Effector CD8-positive, alpha-beta T cell (primary cell): ENCODE measurements around the gene GRIA4.

Experiments used
- DNase-seq: peaks from one replicate; lab custom pipeline; 2025; lab: John Stamatoyannopoulos, UW

Gene GRIA4

DNA sequence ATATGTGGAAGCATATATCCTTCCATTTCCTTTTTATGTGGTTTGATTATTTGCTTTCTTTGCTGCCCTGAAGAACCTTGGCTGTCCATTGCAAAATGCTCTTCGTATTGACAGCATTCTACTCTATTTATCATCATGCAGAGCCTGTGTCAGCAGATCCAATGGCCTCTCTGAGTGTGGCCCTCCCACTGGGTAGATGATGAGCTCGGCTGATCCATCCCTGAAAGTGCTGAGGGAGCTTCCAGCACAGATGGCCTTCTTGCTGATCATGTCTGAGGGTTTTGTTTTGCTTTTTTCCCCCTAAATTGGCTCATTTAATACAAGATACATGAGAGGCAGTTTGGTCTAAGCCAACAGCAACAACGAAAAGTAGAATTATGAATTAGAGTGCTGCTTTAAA lies 181.0 kb downstream of the GRIA4 start:
- no peak for DNase-seq

DNA sequence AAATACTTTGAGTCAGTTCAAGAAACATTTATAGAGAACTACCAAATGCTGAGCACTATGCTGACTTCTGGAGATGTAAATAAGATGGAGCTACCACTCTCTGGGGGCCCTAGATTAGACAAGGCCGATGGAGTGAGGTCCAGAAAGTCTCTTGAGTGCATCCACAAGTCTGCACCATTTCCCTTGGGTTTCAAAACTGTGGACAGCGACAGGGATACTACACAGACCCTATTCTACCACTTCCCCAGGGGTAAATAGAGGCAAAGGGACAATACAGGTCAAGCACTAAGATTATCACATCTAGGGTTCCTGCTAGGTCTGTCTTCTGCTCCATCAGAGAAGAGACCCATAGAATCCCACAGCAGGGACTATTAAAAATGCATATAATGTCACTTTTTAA lies 183.2 kb downstream of the GRIA4 start:
- DNase-seq, result no peak

DNA sequence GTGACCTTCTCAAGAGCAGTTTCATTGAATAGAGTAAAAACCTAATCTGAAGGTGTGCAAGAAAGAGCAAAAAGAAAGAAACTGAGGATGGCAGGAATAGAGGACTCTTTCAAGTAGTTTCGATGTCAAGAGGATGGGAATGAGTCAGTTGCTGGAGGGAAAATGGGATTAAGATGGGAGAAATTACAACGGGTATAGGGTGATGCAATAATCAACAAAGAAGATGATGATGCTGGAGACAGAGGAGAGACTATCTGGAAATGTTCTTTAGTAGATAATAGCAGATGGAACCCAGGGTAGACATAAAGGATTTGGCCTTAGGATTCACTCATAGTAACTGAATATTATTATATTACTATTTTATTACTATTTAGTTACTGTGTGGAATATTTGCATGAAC lies 189.4 kb downstream of the GRIA4 start:
- DNase-seq, result no peak

DNA sequence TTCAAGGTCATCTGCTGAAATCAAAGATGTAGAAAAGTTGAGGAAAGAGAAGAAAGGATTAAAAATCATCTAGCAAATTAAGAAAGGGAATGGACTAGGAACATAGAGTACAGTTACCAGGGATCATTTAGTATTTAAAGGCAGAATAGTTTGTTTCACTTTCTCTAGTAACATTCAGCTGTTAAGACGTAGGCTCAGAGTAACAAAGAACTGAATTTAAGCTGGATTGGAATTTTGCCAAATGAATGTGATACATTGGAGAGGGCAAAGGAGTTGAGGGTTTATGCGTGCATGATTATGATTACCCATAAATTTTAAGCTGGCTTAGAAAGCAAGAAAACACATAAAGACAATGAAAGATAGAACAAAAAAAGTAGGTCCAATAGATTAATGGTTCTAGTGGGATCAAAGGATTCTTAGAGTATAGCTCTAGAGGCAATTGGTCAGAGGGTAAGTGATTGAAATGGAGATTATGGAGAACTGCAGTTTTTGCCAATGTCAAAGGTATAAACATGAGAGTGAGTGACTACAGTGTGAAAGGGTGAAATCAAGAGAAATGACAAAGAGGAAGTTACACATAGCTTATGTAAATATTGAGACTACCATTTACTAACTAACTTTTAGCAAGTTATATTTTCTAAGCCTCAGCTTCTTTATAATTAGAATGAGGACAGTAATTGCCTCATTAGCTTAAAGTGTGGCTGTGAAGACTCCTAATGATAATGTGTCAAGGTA lies 190.0 kb downstream of the GRIA4 start:
- no peak for DNase-seq

DNA sequence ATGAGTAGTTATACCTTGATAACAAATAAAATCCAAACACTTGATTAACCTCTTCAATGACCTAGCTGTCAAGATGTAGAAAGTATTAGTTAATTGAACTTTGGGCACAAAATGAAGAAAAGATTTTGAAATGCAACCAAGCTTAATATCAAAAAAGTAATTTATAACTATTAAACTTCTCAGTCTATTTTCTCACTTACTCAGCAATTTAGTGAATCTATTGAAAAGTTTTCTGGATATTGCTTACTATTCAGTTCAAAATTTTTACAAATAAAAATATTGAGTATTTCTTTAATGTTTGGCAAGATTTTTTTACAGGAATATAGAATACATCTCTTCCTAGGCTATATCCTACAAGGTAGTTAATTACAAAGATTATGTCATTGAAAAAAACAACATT lies 192.5 kb downstream of the GRIA4 start:
- DNase-seq, result no peak

DNA sequence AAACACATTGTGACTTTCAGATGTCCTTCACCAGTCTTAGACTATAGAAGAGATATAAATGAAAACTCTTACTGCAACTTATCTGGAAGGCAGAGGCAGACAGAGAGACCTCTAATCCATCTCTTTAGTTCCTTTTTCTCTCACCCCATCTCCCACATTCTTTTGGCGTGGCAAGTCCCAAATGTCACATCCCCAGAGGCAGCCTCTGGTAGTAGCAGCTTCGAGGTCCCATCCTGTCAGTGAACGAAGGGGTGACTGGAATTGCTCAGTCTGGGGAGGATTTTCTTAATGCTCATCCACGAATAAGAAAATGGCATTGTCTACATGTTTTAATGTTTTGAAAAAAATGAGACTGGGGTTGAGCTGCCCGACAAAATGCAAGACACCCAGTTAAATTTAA lies 201.4 kb downstream of the GRIA4 start:
- DNase-seq, result no peak

DNA sequence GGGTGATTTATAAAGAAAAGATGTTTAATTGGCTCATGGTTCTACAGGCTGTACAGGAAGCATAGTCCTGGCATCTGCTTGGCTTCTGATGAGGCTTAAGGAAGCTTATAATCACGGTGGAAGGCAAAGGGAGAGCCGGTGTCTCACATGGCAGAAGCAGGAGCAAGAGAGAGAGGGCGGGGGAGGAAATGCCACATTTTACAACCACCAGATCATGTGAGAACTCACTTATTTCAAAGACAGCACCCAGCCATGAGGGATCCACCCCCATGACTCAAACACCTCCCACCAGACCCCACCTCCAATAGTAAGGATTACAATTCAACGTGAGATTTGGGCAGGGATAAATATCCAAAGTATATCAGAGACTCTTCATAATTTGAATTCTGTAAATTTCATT lies 211.5 kb downstream of the GRIA4 start:
- no peak for DNase-seq

DNA sequence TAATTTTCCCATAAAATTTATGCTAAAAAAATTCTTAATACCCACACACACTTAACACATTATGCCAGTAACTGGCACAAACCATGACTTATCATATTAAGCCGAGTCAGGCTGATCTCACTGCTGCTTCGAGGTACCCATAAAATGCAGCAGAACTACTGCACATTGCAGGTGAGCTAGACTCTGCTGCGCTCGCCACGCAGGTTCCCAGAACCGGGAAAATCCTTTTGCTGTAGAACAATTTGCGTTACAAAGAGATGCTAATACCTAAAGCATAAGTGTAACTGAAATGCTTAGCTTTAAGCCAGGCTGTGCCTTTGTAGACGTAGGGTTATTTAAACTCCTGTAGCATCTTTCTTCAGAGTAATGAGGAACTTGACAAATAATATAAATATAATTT lies 211.9 kb downstream of the GRIA4 start:
- no peak for DNase-seq

DNA sequence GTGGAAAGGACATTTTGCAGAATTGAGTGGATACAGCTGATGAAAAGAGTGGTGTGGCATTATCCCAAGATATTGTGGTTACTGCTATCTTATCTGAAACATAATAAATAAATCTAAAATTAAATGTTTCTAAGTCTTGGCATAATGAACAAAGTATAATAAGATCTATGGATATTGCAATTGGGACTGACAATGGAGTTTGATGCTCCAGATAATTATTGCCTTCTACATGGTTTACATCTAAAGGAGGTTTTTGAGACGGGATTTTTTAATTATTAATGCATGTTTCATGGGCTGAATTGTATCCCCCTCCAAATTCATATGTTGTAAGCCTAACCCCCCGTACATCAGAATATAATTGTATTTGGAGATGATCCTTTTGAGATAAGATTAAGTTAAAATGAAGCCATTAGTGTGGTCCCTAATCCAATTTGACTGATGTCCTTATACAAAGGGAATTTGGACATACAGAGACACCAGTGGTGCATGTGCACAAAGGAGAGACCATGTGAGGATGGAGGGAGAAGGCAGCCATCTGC lies 213.7 kb downstream of the GRIA4 start:
- no peak for DNase-seq

DNA sequence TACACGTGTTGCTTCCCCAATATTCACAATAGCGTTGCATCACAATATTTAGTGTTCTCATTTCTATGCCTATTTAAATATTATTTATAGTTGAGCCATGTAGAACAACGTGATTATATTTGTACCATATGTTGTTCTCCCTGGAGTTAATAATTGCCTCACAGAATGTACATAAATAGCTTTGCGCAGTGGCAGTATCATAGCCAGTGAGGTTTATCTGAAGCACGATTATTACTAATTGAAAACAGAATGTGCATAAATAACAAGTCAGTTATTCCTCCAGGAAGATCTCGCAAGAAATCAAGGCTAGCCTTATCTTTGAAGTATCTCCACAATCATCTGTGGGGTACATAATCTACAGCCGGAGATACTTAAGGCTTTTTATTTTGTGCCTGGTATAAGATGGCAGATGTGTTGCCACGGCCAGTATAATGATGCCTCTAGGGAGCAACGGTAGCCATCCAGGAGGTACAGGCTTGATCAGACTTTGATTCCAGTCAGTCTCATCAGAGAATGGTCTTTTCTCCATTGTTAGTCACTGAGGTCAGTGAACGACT lies 214.7 kb downstream of the GRIA4 start:
- DNase-seq, result no peak

DNA sequence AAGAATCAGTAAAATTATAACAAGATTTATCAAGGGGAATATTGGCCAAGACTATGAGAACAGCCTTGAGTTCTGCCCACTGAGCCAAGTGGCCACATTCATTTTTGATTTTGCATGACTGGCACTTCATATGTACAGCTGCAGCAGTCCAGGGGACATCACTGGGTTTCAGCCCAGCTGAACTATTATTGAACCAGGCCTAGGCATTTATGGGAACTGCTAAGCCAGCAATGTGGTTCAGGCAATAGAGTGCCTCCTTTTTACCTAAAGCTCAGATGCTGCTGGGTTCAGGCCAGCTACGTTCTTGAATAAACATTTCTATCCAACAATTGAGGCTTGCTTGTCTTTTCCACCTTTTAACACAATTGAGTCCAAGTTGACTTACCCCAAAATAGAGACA lies 215.3 kb downstream of the GRIA4 start:
- no peak for DNase-seq

DNA sequence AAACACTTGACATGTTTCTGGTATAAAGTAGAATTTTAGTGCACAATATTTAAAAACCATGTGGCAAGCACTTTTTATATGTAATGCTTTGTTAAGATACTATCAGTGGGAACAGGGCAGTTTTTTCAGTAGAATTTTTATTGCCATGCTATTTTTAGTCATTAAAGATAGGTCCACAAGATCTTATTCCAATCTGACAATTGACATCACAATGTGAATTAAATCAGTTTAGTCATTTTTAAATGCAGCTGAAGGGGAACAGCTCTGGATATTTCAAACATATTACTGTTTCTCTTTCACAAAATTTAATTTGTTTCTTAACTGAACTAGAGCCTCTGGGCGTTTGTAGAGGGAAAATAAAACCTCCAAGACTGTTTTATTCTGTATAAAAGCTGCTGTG lies 218.0 kb downstream of the GRIA4 start:
- DNase-seq, result no peak

DNA sequence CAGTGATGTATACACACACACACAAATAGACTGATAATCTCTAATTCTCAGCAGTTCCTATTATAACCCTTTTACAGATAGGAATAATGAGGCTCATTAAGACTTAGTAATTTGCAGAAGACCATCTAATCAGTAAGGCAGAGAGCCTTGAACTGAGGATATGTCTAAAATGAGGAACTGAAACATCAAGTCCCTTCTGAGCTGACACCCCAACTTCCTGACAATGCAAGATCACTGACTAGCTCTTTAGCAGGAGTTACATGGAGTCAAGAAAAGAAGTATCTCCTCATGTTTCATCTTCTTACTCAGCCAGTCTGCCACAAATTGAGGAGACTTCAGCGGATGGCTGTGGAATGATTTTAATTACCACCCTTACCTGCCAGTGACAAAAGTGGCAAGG lies 219.2 kb downstream of the GRIA4 start:
- DNase-seq, result no peak

DNA sequence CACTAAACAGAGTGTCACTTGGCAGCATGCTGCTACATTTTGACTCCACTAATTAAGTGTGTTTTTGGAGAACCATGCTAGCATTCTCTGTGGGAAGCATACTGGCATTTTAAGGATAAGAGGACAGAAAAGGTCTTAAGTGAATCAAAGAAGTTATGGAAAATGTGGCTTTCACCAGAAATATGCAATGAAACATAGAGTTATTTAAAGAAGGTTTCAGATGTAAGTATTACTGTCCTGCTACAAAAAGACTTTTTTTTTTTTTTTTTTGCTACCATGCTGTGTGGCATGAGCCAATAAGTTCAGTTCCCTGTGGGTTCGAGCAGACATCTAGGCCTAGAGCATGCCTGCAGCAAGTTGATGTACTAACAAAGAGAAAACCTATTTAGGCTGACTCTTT lies 224.6 kb downstream of the GRIA4 start:
- no peak for DNase-seq

DNA sequence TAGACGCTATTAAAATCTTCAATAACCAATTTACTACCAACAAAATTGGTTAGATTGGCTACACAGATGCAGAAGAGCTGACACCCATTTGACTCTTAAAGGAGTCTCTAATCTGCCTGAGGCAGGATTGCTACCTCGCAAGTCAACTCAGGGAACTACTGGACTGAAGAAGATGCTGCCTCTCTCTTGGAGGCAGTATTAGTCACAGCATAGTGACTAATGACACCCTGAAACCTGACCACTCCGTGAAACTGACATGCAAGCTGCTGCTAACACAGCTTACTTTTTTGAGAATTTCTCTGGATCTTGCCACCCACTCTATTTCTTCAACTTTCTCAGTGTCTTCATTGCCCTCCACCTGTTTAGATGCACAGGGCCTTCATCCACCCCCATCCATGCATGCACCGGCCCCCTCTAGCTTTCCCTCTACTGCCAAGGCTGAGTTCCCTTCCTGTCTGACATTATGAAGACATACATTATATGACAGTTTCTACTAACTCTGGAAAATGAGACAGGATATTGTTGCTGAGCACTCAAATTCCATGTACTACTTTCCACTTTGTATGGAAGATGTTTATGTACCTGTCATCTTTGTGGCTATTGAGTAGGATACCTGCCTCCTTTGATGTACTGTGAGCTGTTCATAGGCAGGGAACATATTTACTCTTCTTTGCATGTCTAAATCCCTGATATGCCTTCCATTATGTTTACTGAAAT lies 229.0 kb downstream of the GRIA4 start:
- no peak for DNase-seq

DNA sequence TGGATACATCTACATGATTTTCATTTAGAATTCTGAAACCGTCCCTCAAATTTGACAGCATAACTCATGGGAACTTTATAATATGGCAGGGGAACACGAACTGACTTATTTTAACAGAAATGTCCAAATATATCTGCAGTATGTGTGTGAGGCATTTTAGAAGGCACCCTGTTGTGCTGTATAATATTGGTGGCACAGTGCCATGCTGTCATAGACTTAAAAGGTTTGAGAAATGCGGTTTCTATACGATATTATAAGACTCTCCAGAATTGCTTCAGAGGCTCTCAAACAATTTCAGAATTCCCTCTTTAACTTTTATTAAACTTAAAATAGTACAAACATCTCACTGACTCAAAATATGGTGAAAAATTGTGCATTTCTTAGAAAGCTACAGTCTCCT lies 230.5 kb downstream of the GRIA4 start:
- no peak for DNase-seq

DNA sequence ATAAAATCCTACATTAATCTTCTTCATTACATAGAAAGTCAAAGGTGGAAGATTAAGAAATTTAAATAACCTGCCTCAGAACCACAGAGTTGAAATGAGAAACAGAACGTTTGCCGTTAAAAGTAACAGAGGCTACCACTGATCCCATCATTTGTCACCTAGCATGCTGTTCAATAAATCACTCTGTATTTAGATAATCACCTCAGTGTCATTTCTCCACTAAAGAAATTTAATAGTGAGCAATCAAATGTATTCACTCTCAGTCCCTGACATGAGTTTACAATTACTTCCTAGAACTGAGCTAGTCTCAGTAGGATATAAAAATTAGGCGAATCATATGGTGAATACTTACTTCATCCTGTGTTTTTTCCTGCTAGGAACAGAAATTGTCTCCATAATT lies 242.5 kb downstream of the GRIA4 start:
- no peak for DNase-seq

DNA sequence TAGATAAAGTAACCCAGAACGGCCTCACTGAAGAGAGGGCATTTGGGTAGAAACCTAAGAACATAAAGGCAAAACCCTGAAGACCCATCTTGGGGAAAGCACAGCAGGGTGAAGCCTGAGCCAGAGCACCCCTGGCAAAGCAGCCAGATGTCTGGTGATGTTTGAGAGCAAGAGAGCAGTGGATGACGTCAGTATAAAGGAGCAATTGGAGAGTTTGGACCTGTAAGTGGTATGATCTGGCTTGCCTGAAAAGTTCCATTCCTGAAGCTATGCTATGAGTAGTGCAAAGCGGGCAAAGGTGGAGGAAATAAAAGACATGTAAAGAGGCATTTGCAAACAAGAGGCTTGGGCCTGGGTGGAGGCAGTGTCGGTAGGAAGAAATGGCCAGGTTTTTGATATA lies 244.4 kb downstream of the GRIA4 start:
- DNase-seq, result no peak

DNA sequence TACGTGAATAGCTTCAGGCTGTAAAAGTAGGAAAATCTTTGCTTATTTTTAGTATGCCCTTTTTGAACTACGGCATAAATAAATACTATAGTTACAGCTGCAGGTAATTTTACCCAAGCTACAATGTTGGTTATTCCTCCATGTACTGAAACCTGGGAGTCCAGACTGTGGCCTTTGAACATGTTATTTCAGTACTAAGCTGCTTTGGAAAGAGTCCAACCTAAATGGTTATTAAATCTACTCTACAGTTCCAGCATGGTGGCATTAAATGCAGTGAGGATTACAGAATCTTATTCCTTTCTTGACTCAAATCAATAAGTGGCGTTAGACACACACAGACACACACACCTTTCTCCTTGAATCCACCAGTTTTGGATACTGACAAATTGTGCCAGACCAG lies 247.1 kb downstream of the GRIA4 start:
- no peak for DNase-seq

DNA sequence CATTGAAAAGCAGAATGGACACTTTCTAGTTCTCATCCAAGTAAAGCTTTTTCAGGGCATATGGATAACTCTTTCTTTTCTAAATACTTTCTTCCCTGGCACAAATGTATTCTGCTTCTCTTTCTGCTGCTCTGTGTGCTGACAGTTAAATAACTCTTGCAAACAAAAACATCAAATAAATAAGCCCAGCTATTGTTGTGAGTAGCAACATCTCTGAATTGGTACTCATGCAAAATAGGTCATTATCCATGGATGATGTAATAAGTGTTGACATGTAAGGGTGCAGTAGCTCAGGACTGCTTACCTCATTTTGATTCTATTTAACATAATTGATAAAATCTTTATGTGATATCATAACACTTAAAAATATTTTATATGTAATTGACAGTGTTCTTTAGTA lies 247.9 kb downstream of the GRIA4 start:
- no peak for DNase-seq

DNA sequence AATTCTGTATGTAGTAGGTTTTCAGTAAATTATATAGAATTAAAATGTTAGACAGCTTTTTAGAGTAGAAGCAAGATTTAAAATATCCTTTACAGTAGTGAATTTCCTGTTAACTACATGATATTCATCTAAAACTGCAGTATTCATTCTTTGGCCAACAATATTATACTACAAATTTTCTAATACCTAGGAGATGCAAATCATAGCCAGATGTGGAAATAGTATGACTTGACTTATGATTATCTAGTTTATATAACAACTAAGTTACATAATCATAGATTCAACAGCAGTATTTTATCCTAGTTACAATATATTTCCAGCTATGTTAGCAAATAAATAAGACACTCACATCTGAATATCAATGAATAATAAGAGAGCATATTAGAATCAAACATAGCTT lies 249.0 kb downstream of the GRIA4 start:
- no peak for DNase-seq

DNA sequence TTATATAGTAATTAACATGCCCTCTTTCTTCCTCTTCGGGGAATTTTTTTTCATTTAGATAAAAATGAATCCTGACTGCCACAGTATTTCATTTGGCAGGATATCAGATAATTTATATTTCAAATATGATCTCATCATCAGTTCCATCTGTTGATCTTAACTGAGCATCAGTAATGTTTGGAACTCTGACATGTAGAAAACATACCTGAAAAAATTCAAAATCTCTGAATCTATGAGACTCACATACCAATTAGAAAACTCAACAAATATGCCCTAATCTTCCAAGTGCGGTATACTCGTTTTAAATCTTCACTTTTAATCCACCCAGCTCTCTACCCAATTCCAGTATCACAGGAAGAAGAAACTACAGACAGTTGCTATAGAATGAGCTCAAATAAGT lies 250.2 kb downstream of the GRIA4 start:
- no peak for DNase-seq

DNA sequence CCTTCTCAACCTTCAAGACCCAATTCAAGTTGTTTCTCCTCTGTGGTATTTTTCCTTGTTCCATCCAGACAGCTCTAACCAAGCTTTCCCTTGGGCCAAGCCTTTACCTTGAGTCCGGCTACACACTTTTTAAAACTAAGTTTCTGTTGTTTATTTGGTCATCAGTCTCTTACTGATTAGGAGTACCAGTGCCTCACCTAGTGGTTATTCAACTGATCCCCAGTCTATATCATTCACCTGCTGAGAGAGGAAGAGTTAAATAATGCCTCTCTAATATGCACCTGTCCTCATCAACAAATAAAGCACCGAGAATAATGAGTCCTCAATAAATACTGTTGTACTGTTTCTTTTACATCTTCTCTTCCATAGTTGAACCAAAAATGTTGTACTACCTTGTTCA lies 251.4 kb downstream of the GRIA4 start:
- DNase-seq, result no peak
